ENCODE results near the gene DLG2.
"Not testable (repeated sequence)": the region's sequence is repeated elsewhere in the genome, so short reads cannot be mapped to it uniquely, and the experiment has no call there.

Gene DLG2

DNA sequence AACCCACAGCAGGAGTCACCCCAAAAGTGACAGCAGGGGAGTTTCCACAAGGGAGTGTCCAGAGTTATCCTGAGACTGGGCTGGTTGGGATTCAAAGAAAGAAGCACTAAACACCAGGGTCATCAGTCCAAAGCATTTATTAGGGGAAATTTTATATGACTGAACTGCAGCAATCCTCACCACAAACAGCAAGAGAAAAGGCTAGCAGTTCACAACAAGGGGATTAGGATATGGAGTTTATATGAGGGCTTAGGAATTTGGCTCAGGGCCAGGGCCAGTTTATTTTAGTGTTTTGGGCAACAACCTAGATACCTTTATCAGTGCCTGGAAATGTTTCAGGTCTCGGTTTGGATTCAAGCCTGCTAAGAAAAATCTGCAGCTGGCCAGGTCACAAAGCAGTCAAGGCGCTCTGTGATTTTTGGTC, 16.1 kb upstream of the DLG2 start:
- DNase-seq (ENCODE audit: low read depth), result no peak

DNA sequence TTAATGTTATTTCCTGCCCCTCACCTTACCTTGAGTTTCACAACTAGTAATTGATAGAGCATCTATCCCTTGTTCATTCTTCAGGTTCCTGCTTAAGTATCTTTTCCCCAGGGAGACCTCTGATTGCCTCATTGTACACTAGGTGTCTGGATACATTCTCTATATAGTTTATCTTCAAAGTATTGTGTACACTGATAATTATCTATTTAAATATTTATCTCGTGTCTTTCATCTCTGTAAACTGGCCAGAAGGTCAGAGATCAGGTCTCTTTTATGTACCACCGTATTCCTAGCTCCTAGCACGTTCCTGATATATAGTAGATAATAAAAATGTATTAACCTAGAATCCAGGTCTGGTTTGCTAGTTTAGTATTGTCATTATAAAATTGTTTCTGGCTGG, 7.6 kb upstream of the DLG2 start:
- no peak for DNase-seq (ENCODE audit: low read depth)

DNA sequence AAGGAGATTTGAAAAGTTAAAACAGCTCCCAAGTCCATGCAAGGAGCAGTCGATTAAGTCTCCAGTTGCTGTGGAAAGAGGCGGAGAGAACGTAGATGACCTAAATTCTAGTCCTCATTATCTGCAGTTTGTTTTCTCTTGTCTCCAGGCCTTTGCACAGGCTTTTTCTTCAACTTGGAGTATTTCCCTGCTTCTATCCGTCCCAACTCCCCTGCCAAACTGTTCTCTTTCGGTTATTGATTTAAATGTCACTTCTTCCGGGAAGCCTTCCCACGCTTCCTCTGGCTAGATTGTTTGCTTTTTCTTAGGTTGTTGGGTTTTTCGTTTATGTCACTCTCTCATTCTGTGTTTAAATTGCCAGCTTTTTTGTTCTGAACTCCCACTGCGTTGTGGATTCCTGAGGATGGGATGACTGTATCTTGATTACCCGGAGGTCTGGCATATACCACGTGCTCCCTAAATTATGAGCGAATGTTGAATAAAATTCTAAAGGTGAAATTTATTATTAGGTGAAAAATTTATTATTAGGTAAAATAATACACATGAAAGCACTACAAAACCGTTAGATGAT, 1.7 kb upstream of the DLG2 start:
- DNase-seq (ENCODE audit: low read depth), result no peak

DNA sequence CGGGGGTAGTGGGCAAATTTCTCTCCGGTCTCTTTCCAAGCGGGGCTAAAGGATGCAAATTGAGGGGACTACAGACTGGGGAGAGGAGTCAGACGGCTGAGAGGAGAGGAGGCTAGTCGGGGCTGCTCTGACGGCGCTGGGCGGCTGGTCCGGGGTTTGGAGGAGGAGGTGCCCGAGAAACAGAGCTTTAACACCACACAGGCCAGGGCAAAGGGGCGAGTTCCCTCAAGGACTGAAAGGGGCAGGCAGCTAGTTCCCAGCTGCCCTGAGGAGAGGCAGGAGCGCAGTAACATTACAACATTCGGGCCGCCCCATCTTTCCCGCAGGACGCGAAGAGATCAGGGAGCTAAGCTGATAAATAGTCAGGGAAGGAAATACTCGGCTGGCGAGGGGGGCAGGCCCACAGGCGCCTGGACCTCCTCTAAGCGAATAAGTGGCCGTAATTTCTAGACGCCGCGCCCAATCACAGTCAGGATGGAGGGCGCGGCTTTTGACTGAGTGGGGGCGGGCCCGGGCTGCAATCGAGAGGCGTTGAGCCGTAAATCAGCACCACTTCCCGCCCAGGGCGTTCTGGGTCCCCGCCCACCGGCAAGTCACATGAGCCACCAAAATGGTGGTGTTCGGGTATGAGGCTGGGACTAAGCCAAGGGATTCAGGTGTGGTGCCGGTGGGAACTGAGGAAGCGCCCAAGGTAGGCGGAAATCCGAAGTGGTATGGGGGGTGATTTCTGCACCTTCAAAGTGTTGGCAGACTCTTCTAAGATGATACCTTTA, 1.0 kb upstream of the DLG2 start, which contains the start of gene TMEM126B:
TSS of gene TMEM126B (plus strand) at position 596 of the 773 bp plus-strand sequence. CDS start at position 611, 15 bp downstream.
- DNase-seq (ENCODE audit: low read depth), result peak; percentile 96

DNA sequence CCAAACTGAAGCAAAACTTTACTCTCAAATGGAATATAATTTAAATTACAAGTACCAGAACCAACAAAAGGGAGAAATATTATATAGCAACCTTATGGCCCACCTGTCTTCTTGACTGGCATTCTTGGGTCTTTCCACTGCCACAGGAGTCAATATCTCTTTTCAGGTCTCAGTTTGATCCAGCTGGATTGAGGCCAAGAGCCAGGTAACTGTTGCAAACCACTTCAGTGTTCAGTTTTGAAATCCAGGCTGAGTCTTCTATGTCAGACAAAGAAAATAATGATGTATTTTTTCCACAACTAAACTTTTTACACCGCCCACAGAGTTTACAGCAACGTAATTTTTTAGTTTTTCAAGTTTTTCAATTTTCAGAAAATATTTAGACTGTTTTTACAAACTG, 648 bp downstream of the DLG2 start:
- DNase-seq (ENCODE audit: low read depth), result no peak

DNA sequence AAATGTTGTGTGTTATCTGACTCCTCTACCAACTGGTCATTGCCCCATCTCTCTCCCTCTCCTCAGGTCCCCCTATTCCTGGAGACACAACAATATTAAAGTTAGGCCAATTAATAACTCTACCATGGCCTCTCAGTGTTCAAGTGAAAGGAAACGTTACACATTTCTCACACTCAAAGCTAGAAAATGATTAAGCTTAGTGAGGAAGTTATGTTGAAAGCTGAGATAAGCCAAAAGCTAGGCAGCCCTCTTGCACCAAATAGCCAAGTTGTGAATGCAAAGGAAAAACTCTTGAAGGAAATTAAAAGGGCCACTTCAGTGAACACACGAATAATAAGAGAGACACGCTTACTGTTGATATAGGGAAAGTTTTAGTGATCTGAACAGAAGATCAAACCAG, 6.9 kb downstream of the DLG2 start:
- no peak for DNase-seq (ENCODE audit: low read depth)

DNA sequence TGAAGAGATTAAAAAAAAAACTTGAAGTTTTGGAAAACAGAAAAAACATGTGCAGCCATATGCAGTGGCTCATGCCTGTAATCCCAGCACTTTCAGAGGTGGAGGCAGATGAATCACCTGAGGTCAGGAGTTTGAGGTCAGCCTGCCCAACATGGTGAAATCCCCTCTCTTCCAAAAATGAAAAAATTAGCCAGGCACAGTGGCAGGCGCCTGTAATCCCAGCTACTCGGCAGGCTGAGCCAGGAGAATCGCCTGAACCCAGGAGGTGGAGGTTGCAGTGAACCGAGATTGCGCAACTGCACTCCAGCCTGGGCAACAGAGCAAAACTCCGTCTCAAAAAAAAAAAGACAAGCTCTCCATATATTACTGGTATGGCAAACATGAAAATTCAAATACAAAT, 7.6 kb downstream of the DLG2 start:
- DNase-seq (ENCODE audit: low read depth), result no peak

DNA sequence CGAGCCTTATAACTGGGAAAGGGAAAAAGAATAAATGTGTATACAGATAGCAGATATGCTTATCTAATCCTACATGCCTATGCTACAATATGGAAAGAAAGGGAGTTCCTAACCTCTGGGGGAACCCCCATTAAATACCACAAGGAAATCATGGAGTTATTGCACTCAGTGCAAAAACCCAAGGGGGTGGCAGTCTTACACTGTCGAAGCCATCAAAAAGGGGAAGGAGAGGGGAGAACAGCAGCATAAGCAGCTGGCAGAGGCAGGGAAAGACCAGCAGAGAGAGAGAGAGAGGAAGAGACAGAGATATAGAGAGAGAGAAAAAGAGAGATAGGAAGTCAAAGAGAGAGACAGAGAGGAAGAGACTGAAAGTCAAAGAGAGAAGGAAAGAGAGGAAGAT, 15.5 kb downstream of the DLG2 start:
- DNase-seq (ENCODE audit: low read depth), result not testable (repeated sequence)

DNA sequence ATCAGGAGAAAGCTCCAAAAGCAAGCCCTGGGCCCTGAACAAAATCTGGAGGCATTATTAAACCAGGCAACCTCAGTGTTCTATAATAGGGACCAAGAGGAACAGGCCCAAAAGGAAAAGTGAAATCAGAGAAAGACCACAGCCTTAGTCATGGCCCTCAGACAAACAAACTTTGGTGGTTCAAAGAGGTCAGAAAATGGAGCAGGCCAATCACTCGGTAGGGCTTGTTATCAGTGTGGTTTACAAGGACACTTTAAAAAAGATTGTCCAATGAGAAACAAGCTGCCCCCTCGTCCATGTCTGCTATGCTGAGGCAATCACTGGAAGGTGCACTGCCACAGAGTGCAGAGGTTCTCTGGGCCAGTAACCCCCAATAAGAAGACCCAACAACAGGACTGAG, 17.9 kb downstream of the DLG2 start:
- not testable (repeated sequence) for DNase-seq (ENCODE audit: low read depth)

DNA sequence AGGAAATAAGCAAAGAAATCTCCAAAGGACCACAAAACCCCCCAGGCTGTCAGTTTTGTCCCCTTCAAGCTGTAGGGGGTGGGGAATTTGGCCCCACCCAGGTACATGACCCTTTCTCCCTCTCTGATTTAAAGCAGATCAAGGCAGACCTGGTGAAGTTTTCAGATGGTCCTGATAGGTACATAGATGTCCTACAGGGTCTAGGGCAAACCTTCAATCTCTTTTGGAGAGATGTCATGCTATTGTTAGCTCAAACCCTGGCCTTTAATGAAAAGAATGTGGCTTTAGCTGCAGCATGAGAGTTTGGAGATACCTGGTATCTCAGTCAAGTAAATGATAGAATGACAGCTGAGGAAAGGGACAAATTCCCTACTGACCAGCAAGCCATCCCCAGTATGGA, 18.5 kb downstream of the DLG2 start:
- DNase-seq (ENCODE audit: low read depth), result not testable (repeated sequence)

DNA sequence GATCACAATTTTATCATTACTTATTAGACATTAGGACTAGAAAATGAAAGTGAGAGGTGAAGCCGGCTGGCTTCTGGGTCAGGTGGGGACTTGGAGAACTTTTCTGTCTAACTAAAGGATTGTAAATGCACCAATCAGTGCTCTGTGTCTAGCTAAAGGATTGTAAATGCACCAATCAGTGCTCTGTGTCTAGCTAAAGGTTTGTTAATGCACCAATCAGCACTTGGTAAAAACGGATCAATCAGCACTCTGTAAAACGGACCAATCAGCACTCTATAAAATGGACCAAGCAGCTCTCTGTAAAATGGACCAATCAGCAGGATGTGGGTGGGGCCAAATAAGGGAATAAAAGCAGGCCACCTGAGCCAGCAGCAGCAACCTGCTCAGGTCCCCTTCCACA, 20.9 kb downstream of the DLG2 start:
- not testable (repeated sequence) for DNase-seq (ENCODE audit: low read depth)

DNA sequence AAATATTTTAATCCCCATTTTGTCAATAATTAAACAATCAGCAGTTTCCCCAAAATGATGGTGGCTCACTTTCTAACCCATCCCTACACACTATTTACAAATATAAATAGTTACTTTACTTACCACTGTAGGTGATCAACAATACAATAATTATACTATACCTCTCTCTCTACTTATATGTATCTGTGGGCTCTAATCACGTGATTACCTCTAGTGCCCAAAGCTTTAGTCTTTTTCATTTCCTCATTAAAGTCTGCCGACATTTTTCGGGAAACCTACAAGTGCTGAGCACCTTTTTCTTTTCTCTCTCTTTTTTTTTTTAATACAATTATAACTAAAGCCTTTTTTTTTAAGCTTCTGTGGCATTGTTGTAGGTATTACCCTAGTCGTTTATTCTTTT, 23.9 kb downstream of the DLG2 start:
- DNase-seq (ENCODE audit: low read depth), result no peak

DNA sequence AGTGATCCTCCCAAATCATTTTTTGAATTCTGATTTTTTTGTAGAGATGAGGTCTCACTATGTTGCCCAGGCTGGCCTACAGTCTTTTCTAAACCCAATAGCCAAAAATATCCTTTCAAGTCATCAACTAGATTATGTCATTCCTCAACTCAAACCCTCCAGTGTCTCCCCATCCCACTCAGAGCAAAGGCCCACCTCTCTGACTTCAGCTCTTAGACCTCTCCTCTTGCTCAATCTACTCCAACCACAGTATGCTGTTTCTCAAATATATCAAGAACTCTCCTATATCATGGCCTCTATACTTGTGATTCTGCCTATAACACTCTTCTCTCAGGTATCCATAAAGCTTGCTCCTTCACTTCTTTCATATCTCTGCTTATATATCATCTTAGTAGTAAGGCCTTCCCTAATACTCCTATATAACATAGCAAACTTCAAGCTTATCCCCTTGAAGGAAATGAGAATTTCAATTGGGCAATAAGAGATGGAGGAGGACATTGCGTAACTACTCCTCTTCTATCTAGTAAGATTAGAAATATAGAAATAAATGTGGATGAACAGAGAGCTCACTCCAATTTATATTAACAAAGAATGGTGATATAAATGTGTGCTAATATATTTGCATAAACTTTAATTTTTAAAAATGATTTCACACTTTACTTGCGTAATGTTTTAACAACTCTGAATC, 24.5 kb downstream of the DLG2 start:
- DNase-seq (ENCODE audit: low read depth), result no peak

DNA sequence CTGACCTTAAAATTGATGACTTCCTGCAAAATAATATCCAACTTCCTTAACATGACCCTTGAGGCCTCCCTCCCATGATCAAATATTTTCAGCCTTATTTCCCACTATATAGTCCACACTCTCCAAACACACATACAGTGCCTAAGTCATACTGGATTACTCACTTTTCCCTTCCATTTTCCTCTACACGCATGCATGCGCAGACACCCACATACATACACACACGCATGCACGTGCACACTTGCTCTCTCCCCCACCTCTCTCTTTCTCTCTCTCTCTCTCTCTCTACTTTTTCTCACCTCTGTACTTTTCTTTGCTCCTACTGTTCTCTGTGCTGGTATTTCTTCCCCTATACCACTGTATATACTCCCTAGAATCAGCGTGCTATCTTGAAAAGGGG, 28.1 kb downstream of the DLG2 start:
- DNase-seq (ENCODE audit: low read depth), result no peak

DNA sequence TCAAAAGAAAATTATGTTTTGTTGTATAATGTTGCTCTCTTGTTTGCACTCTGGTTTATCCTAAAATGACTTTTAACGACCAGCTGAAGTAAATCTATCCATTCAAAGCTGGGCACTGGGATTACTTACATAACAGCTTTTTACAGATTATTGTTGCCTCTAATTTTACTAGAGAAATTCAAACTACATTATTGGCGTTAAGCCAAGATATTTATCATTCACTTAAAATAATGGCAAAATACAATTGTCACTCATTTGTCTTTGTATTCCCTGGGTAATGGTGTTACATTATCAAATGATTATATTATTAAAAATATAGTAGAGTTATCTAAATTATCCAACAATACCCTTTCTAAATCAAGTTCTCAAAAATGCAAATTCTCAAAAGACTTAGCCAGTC, 30.3 kb downstream of the DLG2 start:
- no peak for DNase-seq (ENCODE audit: low read depth)

DNA sequence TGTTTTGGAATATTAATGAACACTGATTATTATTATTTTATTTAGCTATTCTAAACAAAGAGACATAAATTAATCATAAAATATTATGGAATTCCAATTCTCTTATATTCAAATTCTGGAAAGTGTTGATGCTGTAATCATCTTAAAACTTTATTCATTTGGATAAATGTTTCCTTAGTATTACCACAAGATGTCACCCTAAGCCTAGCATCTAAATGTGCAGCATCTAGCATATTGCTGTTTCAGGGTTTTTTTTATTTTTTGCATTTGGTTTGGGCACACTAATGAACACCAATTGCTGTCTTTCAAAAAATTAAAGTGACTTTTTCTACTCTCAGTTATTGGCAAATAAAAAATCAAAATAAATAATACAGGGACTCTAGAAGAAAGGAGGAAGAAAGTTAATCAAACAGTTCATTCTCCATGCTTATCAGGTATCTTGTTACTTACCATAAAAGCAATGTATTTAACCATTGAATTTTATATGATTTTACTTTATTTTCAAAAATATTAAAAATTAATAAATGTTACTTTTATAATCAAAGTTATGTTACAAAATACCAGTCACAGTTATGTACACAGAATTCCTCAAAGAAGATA, 31.8 kb downstream of the DLG2 start:
- DNase-seq (ENCODE audit: low read depth), result no peak

DNA sequence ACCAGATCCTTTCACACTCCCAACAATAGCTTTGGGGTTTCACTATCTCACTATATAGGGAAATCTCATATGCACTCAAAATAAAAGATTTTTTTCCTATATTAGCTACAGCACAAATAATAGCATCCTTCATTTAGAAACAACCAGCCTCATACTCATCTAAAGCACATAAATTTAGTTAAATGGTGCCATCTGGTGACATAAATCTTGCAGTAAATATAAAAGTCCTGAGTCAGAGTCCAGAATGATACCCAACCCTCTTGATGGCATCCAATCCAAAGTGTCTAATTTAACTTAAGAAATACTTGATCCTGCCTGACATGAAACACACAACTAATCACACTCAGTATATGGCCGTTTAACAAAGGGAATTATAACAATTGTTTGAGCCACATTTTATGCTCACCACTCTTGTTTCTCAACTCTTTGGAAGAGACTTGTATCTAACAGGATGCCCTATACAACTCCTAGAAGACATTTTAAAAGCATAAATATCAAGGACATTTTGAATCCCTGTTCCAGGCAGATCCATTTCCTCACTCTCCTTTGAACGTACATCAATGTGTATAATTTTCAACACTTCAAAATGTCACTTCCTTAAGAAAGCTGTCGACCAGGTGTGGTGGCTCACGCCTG, 36.2 kb downstream of the DLG2 start:
- DNase-seq (ENCODE audit: low read depth), result no peak

DNA sequence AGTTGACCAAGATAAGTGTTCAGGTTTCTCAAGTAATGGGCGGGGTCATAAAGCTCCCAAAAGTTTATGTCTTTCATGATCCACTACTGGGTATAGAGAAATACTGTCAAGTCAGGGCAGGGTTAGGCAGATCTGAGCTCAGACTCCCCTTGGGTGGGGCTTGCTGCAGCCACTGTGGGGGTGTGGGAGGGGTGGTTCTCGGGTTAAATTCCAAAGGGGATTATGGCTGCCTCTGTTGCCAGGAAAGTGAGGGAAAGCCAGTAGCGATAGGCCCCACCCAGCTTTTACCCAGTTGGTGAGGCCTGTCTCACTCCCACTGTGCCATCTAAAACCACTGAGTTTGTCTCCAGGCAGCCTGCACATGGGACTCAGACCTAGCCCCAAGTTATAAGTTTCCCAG, 37.8 kb downstream of the DLG2 start:
- no peak for DNase-seq (ENCODE audit: low read depth)

DNA sequence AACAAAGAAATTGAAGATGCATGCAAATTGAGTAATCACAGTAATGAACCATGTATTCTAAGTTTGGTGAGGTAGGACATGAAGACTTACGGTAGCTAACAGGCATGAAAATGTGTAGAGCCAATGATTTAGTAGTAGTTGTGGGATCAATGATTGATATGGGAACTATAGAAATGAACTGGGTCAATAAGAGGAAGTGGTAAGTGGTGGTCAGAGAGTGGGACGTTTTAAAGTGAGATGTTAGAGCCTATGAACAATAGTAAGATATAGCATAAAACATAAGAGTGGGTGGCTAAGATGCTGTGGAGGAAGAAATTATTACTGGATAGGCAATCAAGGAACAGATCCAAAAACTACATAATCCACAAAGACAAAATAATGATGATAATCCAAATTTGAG, 45.0 kb downstream of the DLG2 start:
- no peak for DNase-seq (ENCODE audit: low read depth)

DNA sequence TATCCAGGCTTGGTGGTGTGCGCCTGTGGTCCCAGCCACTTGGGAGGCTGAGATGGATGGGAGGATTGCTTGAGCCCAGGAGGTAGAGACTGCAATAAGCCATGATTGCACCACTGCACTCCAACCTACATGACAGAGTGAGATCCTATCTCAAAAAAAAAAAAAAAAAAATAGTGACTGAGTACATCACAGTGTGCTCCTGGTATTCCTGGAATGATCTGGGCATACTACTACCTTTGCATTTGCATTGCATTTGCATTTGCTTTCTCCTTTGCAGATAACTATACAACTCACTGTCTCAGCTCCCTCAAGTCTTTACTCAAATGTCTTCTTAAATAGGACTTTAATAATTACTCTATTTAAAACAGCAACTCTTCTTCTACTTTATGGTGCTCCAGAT, 51.8 kb downstream of the DLG2 start:
- DNase-seq (ENCODE audit: low read depth), result no peak

DNA sequence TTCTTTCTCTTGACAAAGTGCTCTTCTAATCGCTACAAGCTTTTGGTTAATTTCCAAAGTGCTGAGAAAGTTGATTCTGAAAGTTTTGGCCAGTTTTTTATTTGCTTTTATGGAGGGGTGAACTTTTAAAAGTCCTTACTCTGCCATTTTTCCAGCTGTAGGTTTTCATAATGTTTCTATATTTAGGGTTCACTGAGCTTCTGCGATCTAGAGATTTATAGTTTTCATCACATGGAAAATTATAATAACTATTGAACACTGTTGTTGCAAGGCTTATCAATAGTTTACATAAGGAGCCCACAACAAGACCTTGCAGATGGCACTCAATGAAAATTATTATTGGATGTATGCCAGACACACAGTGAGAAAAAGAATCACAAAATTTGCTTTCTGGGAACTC, 55.1 kb downstream of the DLG2 start:
- no peak for DNase-seq (ENCODE audit: low read depth)

DNA sequence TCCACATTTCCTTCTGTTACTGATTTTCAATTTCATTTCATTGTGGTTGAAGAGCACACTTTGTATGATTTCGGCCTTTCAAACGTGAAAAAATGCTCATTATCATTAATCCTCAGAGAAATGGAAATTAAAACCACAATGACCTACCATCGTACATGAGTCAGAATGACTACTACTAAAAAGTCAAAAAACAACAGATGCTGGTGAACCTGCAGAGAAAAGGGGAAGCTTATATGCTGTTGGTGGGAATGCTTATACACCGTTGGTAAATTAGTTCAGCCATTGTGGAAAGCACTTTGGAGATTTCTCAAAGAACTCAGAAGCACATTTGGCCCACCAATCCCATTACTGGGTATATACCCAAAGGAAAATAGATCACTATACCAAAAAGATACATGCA, 57.6 kb downstream of the DLG2 start:
- DNase-seq (ENCODE audit: low read depth), result no peak
